SJSA1 (cell line): Measurements from ENCODE around the gene GDF7. TPM values are rescaled to one million over a fixed set of nuclear protein-coding genes. Genes with fewer than 3 reads are reported as not detected.
A peak's percentile ranks its signal among the peaks of the same experiment; 100 is the strongest.

Experiments
- DNase-seq, 2 experiments: peaks; one replicate each; pipeline ENCODE4 v3.0.0-alpha.2; 2015 to 2020; ENCODE audit warnings: low spot score in 2 of 2, low read depth in 1 of 2
- H3K27ac ChIP-seq: fragments of 250-450 bp; sonication (Bioruptor Pico); 2 replicates; pipeline ENCODE4 v1.5.1; 2020; ENCODE audit warnings: mild to moderate bottlenecking, moderate library complexity
- H3K27me3 ChIP-seq: fragments of 250-450 bp; sonication (Bioruptor Pico); replicated peaks from 2 replicates; pipeline ENCODE4 v1.5.1; 2020; ENCODE audit warnings: mild to moderate bottlenecking, moderate library complexity
- H3K36me3 ChIP-seq: fragments of 250-450 bp; sonication (Bioruptor Pico); 2 replicates; pipeline ENCODE4 v1.5.1; 2020; ENCODE audit warnings: mild to moderate bottlenecking
- H3K4me1 ChIP-seq: fragments of 250-450 bp; sonication (Bioruptor Pico); replicated peaks from 2 replicates; pipeline ENCODE4 v1.6.1; 2021; ENCODE audit warnings: mild to moderate bottlenecking
- H3K4me3 ChIP-seq: fragments of 250-450 bp; sonication (Bioruptor Pico); 2 replicates; pipeline ENCODE4 v1.5.1; 2020; ENCODE audit warnings: mild to moderate bottlenecking
- H3K9me3 ChIP-seq: fragments of 250-450 bp; sonication (Bioruptor Pico); replicated peaks from 2 replicates; pipeline ENCODE4 v1.5.1; 2020; ENCODE audit warnings: mild to moderate bottlenecking
- total RNA-seq: library from RNA; depleted of rRNA; stranded (reverse); fragments of >200 nt; shearing (Covaris generic); gene quantifications from 2 replicates; pipeline ENCODE4 v1.2.3, GENCODE V29; 2014

GDF7 gene
- total RNA-seq, 1 experiment from 2014 or later = 0.03 TPM

DNA sequence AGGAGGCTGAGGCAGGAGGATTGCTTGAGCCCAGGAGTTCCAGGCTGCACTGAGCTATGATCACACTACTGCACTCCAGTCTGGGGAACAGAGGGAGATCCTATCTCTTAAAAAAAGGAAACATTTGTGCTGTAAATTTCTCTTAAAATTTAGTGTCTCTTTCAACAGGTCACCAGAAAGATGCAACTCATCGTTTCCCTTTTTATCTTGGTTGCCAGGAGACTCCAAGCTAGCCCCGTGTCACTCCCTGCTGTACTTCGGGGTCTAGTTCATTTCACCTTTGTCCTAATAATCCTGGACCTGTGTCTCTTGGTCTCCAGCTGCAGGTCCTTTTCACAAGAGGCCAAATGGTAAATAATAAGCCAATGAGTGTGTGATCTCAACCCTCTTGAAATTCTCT lies 23.1 kb upstream of the GDF7 start:
- Histone ChIP-seq H3K4me3 (no peak overlapping the region), H3K9me3 (no peaks in the 10 kb centered on the region), H3K4me1 (no peaks in the 10 kb centered on the region; the same call in 1 of the 2 replicates), H3K27ac (no peak overlapping the region), H3K36me3 (peaks cover 24% of the 10 kb centered on the region), H3K27me3 (no peaks in the 10 kb centered on the region)
- no peak for DNase-seq

- no peaks in the 10 kb centered on the region for H3K27me3 ChIP-seq
- H3K9me3 ChIP-seq = no peaks in the 10 kb centered on the region
- peaks cover 5% of the 10 kb centered on the region for H3K4me1 ChIP-seq
- H3K4me3 ChIP-seq = no peak overlapping the region
- no peak overlapping the region for H3K27ac ChIP-seq
- no peak for DNase-seq
- H3K36me3 ChIP-seq = peaks cover 20% of the 10 kb centered on the region
These were observed 21.6 kb upstream of the GDF7 start for GRCh38 chr2:20645301-20645701.

GRCh38 chr2:20645761-20646160 lies 21.2 kb upstream of the GDF7 start:
- DNase-seq = no peak

GRCh38 chr2:20646446-20646845 lies 20.5 kb upstream of the GDF7 start:
- Histone ChIP-seq H3K27me3 (no peaks in the 10 kb centered on the region), H3K4me3 (no peak overlapping the region), H3K36me3 (peaks cover 18% of the 10 kb centered on the region), H3K9me3 (no peaks in the 10 kb centered on the region), H3K4me1 (peaks cover 10% of the 10 kb centered on the region), H3K27ac (no peak overlapping the region)
- DNase-seq = no peak

More at GRCh38 chr2:20645761-20646160, 21.2 kb upstream of the GDF7 start:
- Histone ChIP-seq H3K4me1 (peaks cover 7% of the 10 kb centered on the region), H3K27ac (no peak overlapping the region), H3K4me3 (no peak overlapping the region), H3K36me3 (peaks cover 17% of the 10 kb centered on the region), H3K9me3 (no peaks in the 10 kb centered on the region), H3K27me3 (no peaks in the 10 kb centered on the region)

- Histone ChIP-seq H3K27me3 (no peaks in the 10 kb centered on the region), H3K36me3 (peaks cover 13% of the 10 kb centered on the region), H3K4me1 (peaks cover 13% of the 10 kb centered on the region), H3K27ac (no peak overlapping the region), H3K4me3 (no peak overlapping the region), H3K9me3 (no peaks in the 10 kb centered on the region)
- DNase-seq = no peak
These were observed 19.7 kb upstream of the GDF7 start for GRCh38 chr2:20647211-20647610.

DNA sequence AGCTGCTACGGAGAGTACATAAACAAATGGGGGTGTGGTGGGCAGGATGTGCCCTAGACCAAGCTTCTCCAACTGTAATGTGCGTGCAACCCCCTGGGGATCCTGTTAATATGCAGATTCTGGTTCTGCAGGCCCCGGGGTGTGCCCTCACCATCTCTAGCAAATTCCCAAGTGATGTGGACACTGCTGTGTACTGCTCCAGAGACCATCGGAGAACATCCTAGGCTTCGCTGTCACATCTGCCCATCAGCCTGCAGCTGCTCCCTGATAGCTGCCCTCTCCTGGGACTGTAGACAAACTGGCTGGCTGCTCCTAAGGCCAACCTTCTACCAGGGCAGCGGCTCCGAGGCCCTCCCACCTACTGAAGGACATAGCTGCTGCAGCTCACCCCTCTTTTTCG lies 19.2 kb upstream of the GDF7 start:
- no peak overlapping the region for H3K27ac ChIP-seq
- no peak for DNase-seq
- H3K4me3 ChIP-seq = no peak overlapping the region
- H3K4me1 ChIP-seq = peaks cover 13% of the 10 kb centered on the region
- peaks cover 13% of the 10 kb centered on the region for H3K36me3 ChIP-seq
- no peaks in the 10 kb centered on the region for H3K27me3 ChIP-seq
- H3K9me3 ChIP-seq = no peaks in the 10 kb centered on the region

GRCh38 chr2:20648206-20648605 lies 18.7 kb upstream of the GDF7 start:
- no peak overlapping the region for H3K4me3 ChIP-seq
- H3K27ac ChIP-seq = no peak overlapping the region
- peaks cover 13% of the 10 kb centered on the region for H3K36me3 ChIP-seq
- H3K27me3 ChIP-seq = no peaks in the 10 kb centered on the region
- H3K4me1 ChIP-seq = peaks cover 13% of the 10 kb centered on the region
- no peak for DNase-seq
- H3K9me3 ChIP-seq = no peaks in the 10 kb centered on the region

DNA sequence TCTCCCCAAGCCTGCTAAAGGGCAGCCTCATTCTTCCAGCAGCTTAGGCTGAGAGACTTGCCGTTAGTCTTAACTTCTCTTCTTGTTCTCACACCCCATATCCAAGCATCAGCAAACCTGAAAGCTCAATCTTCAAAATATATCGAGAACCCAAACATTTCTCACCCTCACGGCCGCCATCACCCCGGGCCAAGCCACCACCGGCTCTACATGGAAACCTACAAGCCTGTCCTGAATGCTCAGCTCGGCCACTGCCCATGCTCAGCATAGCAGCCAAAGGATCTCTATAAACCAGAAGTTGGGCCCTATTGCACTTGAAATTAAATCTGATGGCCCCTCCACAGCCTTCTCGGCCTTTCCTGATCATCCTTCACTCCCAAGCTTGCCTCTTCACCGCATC lies 18.1 kb upstream of the GDF7 start:
- no peak overlapping the region for H3K27ac ChIP-seq
- DNase-seq = no peak
- no peaks in the 10 kb centered on the region for H3K9me3 ChIP-seq
- H3K27me3 ChIP-seq = no peaks in the 10 kb centered on the region
- H3K36me3 ChIP-seq = peaks cover 13% of the 10 kb centered on the region
- peaks cover 13% of the 10 kb centered on the region for H3K4me1 ChIP-seq
- H3K4me3 ChIP-seq = no peak overlapping the region

DNA sequence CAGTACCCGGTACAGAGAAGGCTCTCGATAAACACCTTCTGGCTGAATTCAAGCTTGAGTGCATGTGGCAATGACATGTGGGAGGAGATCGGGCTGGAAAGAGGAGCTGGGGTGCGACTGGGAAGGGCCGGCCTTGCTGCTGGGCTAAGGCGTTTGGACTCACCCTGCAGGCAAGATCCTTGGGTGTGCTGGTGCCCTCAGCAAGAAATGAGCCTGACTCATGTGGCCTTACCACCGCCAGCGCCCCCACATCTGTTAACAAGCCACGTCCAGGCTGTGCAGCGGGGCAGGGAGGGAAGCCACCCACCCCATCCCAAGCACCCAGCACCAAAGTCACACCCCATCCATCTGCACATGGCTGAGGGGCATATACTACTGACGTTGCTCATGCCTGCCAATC lies 17.4 kb upstream of the GDF7 start:
- DNase-seq = no peak
- no peaks in the 10 kb centered on the region for H3K9me3 ChIP-seq
- peaks cover 13% of the 10 kb centered on the region for H3K4me1 ChIP-seq
- no peak overlapping the region for H3K27ac ChIP-seq
- no peak overlapping the region for H3K4me3 ChIP-seq
- peaks cover 9% of the 10 kb centered on the region for H3K36me3 ChIP-seq
- no peaks in the 10 kb centered on the region for H3K27me3 ChIP-seq

GRCh38 chr2:20649976-20650375 lies 17.0 kb upstream of the GDF7 start:
- H3K9me3 ChIP-seq = no peaks in the 10 kb centered on the region

GRCh38 chr2:20650393-20650876 lies 16.5 kb upstream of the GDF7 start:
- peak overlapping the region; percentile 93 for H3K4me3 ChIP-seq
- peak overlapping the region; percentile 75 for H3K27ac ChIP-seq
- no peaks in the 10 kb centered on the region for H3K9me3 ChIP-seq
- DNase-seq = no peak
- peaks cover 13% of the 10 kb centered on the region for H3K4me1 ChIP-seq
- peaks cover 4% of the 10 kb centered on the region for H3K36me3 ChIP-seq
- no peaks in the 10 kb centered on the region for H3K27me3 ChIP-seq

More at GRCh38 chr2:20649976-20650375, 17.0 kb upstream of the GDF7 start:
- Histone ChIP-seq H3K36me3 (peaks cover 9% of the 10 kb centered on the region), H3K4me1 (peaks cover 13% of the 10 kb centered on the region), H3K4me3 (peak overlapping the region; percentile 93), H3K27ac (no peak overlapping the region), H3K27me3 (no peaks in the 10 kb centered on the region)
- DNase-seq = no peak

- peak within 1 kb of the TSS; percentile 93 for H3K4me3 ChIP-seq
- H3K9me3 ChIP-seq = no peaks in the 10 kb centered on the region
- peak within 1 kb of the TSS; percentile 75 for H3K27ac ChIP-seq
- H3K27me3 ChIP-seq = no peaks in the 10 kb centered on the region
- peaks cover 3% of the 10 kb centered on the region for H3K36me3 ChIP-seq
- peaks cover 13% of the 10 kb centered on the region for H3K4me1 ChIP-seq
- peak; percentile 79 to 88 for DNase-seq
These were observed 15.8 kb upstream of the GDF7 start, which contains the start of gene HS1BP3 for GRCh38 chr2:20650877-20651730. TSS of gene HS1BP3 (minus strand) at chr2:20651098. CDS start at chr2:20651063, 35 bp downstream.

DNA sequence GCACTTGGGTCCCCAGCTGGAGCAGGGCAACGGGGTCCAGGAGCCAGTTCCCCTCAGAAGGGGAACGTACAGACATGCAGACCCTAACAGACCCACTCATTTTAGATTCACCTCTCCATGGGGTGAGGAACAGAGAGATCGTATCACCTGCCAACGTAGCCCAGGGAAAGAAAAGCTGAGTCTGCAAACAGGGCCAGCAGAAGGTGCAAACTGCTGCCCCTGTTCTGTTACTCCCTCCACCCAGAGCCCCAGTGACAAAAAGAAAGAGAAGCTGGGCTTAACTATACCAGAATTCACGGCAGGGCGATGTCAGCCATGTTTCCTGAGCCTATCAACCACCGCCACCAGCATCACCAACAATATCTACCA lies 15.2 kb upstream of the GDF7 start:
- no peak for DNase-seq
- Histone ChIP-seq H3K27ac (no peak overlapping the region), H3K9me3 (no peaks in the 10 kb centered on the region), H3K4me1 (peaks cover 13% of the 10 kb centered on the region), H3K27me3 (no peaks in the 10 kb centered on the region), H3K36me3 (peaks cover 3% of the 10 kb centered on the region), H3K4me3 (peak overlapping the region; percentile 93)

- Histone ChIP-seq H3K36me3 (peaks cover 3% of the 10 kb centered on the region), H3K9me3 (no peaks in the 10 kb centered on the region), H3K27ac (no peak overlapping the region), H3K27me3 (no peaks in the 10 kb centered on the region), H3K4me1 (peaks cover 13% of the 10 kb centered on the region), H3K4me3 (no peak overlapping the region)
- DNase-seq = no peak
These were observed 14.8 kb upstream of the GDF7 start for GRCh38 chr2:20652141-20652540.
